Frontal cortex (tissue), 4 donors: ENCODE measurements around the gene UMAD1. TPM values are rescaled to one million over a fixed set of nuclear protein-coding genes. Genes with fewer than 3 reads are reported as not detected.
"Not testable (repeated sequence)": the region's sequence is repeated elsewhere in the genome, so short reads cannot be mapped to it uniquely, and the experiment has no call there.

ENCODE experiments used
- DNase-seq, 2 donors: peaks; one replicate each; pipeline ENCODE4 v3.0.0; 2012; ENCODE audit warnings: low spot score in 2 of 2
- FAIRE-seq: peaks from 2 replicates; lab custom pipeline; 2012; peaks lifted over from hg19 to GRCh38; lab: Jason Lieb, UNC
- total RNA-seq: library from RNA; depleted of rRNA; stranded (reverse); fragments of >200 nt; gene quantifications from one replicate; pipeline ENCODE4 v1.2.3, GENCODE V29; 2014
- donor health status: control.
- donor health status: control.
- donor health status: control.

UMAD1 gene
- total RNA-seq, 1 donor from 2014 or later, result 7.3 TPM

GRCh38 chr7:7786595-7786994, 146.0 kb downstream of the UMAD1 start:
- DNase-seq (no peak), FAIRE-seq (no peak)

GRCh38 chr7:7789551-7789988, 149.0 kb downstream of the UMAD1 start:
- no peak for DNase-seq
- FAIRE-seq, result no peak

GRCh38 chr7:7790041-7790741, 149.6 kb downstream of the UMAD1 start:
- DNase-seq, result no peak
- FAIRE-seq, result no peak

- no peak for DNase-seq
- FAIRE-seq, result no peak
These were observed 151.0 kb downstream of the UMAD1 start for GRCh38 chr7:7791523-7791922.

GRCh38 chr7:7792056-7792455, 151.5 kb downstream of the UMAD1 start:
- DNase-seq, result no peak

GRCh38 chr7:7793249-7793648, 152.7 kb downstream of the UMAD1 start:
- FAIRE-seq, result no peak
- DNase-seq, result no peak

More at GRCh38 chr7:7792056-7792455, 151.5 kb downstream of the UMAD1 start:
- FAIRE-seq, result no peak

- no peak for DNase-seq
- FAIRE-seq, result no peak
These were observed 153.4 kb downstream of the UMAD1 start for GRCh38 chr7:7793921-7794320.

GRCh38 chr7:7795203-7795602, 154.7 kb downstream of the UMAD1 start:
- FAIRE-seq (no peak), DNase-seq (no peak)

- FAIRE-seq (no peak), DNase-seq (no peak)
These were observed 155.1 kb downstream of the UMAD1 start for GRCh38 chr7:7795630-7796121.

GRCh38 chr7:7798510-7798909, 158.0 kb downstream of the UMAD1 start:
- no peak for FAIRE-seq
- DNase-seq, result no peak

- no peak for FAIRE-seq
- DNase-seq, result no peak
These were observed 158.6 kb downstream of the UMAD1 start for GRCh38 chr7:7799138-7799537.

- FAIRE-seq, result no peak
These were observed 162.0 kb downstream of the UMAD1 start for GRCh38 chr7:7802531-7802930.

GRCh38 chr7:7803715-7804178, 163.2 kb downstream of the UMAD1 start:
- no peak for DNase-seq
- FAIRE-seq, result no peak

More at GRCh38 chr7:7802531-7802930, 162.0 kb downstream of the UMAD1 start:
- DNase-seq, result no peak

GRCh38 chr7:7804822-7805221, 164.3 kb downstream of the UMAD1 start:
- not testable (repeated sequence) for DNase-seq, FAIRE-seq

- no peak for DNase-seq
- no peak for FAIRE-seq
These were observed 165.1 kb downstream of the UMAD1 start for GRCh38 chr7:7805511-7806153.

GRCh38 chr7:7808156-7808555, 167.6 kb downstream of the UMAD1 start:
- no peak for DNase-seq
- no peak for FAIRE-seq

GRCh38 chr7:7808626-7809025, 168.1 kb downstream of the UMAD1 start:
- FAIRE-seq (no peak), DNase-seq (no peak)

- no peak for FAIRE-seq
- DNase-seq, result no peak
These were observed 169.8 kb downstream of the UMAD1 start for GRCh38 chr7:7810380-7810779.

GRCh38 chr7:7810826-7811225, 170.3 kb downstream of the UMAD1 start:
- no peak for FAIRE-seq
- DNase-seq, result no peak

- no peak for DNase-seq
- FAIRE-seq, result no peak
These were observed 171.6 kb downstream of the UMAD1 start for GRCh38 chr7:7812112-7812511.

GRCh38 chr7:7815395-7815794, 174.8 kb downstream of the UMAD1 start:
- FAIRE-seq, result no peak
- DNase-seq, result no peak
